ENCODE results near the gene ITGA11.

Gene ITGA11

DNA sequence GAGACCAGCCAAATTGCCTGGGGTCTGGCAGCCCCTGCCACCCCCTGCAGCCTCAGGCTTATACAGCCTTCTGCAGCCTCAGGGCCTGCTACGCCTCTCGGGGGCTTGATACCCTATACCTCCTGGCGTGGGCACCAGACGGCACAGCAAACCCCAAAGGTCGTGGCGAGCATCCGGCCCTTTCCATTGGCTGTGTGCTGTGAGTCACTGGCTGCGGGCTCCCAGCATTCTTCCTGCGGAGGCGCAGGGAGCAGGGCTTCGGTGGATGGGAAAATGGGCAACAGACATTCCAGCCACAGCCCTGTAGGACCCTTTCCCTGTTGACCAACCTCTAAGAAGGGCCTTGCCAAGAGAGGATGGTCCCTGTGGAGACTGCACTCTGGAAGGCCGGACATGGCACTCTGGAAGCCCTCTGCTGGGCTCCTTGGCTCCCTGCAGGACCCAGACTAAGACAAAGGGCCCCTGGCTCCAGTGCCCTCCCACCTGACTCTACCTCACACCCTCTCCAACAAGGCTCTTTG, 59.6 kb downstream of the ITGA11 start:
- no peak for DNase-seq

- no peak for DNase-seq
Measured at GRCh38 chr15:68371851-68372250, 60.1 kb downstream of the ITGA11 start.

GRCh38 chr15:68371160-68371559, 60.8 kb downstream of the ITGA11 start:
- no peak for DNase-seq

DNA sequence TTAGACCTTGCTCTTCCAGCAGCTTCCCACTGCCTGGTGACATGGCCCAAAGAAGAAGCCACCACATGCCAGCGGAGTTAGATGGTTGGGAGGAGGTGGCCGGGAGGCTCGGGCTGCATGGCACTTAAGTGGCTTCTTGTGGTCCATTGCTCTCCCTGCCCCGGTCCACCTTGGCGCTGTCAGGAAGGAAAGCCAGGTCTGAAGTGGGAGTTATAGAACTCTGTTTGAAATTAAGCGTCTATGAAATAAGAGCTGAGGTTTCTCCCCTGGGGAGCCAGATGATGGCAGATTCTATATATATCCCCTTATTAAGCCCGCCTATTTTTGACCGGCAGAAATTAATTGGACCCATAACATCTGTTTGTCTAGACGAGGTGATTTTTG, 61.2 kb downstream of the ITGA11 start:
- no peak for DNase-seq

DNA sequence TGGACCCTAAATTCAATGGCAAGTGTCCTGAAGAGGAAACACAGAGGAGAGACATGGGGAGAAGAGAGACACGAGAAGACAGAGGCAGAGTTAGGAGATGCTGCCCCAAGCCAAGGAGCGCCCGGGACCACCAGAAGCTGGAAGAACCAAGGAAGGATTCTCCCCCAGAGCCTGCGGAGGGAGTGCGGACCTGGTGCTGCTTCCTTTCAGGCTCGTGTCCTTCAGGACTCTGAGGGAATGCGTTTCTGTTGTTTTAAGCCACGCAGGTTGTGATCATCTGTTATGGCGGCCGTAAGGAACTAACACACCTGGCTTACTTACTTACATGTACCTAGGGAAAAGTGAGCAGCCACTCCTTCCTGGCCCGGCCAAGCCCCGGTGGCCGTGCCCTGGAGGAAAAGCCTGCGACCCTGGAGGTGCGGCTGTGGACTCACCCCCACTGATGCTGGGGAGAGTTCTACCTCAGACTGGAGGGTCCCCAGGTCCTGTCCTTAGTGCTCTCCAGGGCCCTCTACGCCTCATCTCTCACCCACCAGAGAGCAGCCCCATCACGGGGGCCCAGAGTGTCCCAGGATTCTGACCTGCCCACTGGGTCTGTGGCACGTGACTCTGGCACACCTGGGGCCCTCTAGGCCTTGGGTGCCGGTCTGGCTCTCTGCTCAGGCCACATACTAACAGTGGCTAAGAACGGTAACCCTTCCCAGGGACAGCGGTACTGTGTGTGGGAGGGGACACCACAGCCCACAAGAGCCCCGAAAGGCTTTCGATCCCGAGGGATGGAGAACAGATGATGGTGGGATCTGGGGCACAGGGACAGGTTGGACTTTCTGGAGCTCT, 61.8 kb downstream of the ITGA11 start:
- no peak for DNase-seq

DNA sequence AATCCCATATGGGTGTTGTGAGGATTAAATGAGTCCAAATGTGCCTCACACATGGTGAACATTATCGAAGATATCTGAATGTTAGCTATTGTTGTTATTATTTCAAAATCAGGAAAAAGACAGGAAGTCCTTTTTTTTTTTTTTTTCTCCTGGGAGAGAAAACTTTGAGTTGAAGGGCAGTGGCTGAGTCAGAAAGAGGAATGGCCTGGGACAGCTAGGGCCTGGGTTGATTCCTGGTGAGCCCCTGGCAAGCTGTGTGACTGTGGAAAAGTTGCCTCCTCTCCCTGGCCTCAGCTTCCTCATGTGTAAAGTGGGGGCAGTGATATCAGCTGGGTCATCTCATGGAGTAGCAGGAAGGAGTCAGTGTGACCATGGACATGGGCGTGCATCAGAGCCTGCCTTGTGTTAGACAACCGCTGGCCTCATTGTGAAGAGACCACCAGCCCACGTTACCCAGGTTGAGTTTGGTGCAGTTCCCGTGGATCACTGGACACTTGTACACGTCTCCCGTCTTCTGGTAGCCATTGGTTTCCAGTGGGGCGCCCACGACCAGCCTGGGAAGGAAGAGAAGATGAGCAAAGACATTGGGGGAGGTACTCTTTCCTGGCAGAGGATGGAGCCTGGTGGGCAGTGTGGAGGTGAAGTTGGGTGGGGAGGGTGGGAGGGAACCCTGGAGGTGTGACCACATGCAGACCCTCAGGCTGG, 63.1 kb downstream of the ITGA11 start:
- no peak for DNase-seq

DNA sequence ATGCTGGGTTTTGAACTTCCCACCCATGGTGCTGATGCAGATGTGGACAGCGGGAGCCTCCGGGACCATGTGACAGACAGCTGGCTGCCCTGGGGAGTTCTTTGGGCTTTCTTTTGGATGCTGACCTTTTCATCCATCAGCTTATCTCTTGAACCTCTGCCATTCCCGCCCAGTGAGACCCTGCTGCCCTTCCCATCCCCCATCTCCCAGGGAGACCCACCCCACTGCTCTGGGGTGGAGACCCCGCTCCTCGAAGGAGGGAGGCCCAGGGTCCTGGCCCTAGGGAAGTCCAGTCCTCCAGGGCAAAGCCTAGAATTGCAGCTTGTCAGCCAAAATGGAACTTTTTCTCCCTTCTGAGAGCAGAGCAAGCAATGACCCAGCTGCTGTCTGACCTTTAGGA, 64.0 kb downstream of the ITGA11 start:
- DNase-seq: no peak

DNA sequence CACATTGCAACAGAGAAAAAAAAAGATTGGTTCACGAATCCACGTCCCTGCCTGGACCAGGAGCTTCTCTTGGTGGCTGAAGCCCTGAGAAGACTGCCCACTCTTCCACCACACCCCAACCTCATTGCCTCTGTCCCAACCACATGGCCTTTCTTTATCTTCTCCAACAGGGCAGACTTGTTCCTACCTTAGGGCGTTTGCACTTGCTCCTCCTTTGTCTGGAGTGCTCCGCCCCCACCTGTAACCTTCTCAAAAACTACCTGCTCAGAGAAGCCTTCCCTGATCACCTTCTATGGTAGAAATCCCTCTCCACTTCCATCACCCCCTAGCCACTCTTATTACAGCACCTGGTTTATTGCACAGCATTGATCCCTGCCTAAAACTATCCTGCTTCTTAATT, 64.7 kb downstream of the ITGA11 start:
- DNase-seq: no peak

DNA sequence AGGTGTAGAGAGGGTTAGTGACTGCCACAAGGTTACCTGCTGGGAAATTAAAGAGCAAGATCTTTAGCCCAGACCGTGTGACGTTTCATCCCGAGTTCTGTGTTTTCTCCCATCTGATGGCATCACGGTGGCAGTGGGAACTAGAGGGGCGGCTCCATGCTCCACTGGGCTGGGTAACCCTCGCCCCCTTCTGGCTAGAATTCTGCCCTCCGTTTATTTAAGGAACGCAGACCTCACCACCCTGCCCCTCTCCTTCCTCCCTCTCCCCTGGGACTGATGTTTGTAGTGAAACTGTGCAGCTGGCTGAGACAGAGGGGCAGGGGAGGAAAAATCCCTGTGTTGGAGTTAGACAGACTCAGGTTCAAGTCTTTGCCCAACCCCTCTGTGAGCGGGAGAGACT, 65.6 kb downstream of the ITGA11 start:
- DNase-seq: no peak

DNA sequence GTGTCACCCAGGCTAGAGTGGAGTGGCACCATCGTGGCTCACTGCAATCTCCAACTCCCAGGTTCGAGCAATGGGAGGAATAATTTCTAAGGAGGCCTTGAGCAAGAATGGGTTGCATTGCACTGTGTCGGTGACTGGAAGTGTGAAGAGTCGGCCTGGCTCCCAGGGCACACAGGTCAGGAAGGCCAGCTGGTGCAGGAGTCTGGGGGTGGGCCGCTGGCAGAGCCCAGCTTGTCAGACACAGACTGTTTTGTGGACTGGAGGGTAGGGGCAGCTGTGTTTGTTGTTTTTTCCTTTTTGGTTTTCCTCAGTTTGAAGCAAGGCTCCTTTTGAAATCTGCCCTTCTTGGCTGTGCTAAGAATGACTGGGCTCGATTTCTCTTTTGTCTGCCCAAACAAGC, 66.2 kb downstream of the ITGA11 start:
- DNase-seq: no peak

- no peak for DNase-seq
Measured at GRCh38 chr15:68365140-68365745, 66.7 kb downstream of the ITGA11 start.

GRCh38 chr15:68364660-68365035, 67.3 kb downstream of the ITGA11 start:
- no peak for DNase-seq

DNA sequence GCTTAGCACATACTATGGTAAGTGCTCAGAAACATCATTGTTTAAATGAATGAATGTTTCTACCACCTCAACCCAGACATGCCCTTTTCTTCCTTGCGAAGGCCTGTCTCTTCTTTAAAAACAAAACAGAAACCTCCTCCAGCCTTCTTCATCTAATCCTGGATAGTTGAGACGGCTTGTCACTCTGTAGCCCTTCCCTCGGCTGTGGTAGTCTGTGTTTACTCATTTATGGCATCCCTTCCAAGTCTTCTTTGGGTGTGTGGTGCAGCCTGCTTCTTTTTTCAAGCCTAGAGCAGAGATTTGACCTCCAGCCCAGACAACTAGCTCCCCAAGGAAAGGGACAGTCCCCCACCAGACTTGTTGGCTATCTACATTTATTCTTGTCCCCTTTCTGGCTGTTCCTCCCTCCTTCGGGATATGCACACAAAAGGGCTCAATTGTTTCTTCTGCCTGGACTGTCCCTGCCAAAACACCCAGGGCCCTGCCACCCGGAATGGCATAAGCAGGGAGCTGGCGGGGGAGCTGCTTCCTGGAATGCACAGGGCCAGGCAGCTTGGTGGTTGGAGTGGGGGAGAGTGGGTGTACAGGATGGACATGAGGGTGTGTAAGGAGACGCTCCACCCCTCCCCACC, 67.8 kb downstream of the ITGA11 start:
- DNase-seq: no peak

DNA sequence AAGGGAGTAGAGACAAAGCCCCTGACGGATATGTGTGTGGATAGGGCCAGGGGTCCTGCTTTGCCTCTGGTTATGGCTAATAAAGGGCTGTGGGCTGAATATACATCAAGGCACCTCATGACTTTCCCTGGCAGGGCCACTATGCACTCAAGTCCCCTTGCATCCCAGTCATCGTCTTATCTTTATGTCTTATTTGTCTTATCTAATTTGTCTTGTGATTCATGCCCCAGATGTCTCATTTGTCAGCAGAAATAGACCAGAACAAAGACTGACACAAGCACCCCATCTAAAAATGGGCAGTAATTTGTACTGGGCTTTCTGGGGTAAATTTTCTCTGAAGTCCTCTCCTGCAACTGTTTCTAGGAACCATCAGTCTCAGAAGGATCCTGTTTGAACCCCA, 68.6 kb downstream of the ITGA11 start:
- DNase-seq: no peak

DNA sequence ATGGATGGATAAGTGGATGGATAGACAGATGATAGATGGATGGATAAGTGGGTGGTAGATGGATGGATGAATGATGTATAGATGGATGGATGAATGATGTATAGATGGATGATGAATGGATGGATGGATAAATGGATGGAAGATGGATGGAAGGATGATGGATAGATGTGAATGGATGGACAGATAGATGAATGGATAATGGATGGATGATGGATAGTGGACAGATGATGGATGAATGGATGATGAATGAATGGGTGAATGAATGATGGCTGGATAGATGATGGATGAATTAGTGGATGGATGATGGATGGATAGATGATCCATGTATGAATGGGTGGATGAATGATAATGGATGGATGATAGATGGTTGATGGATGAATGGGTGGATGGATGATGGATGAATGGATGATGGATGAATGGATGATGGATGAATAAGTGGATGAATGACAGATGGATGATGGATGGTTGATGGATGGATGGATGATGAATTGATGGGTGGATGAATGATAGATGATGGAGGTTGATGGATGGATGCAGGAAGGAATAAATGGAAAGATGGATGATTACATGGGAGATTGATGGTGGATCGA, 69.3 kb downstream of the ITGA11 start:
- DNase-seq: no peak

- no peak for DNase-seq
Measured at GRCh38 chr15:68360721-68361120, 71.2 kb downstream of the ITGA11 start.

DNA sequence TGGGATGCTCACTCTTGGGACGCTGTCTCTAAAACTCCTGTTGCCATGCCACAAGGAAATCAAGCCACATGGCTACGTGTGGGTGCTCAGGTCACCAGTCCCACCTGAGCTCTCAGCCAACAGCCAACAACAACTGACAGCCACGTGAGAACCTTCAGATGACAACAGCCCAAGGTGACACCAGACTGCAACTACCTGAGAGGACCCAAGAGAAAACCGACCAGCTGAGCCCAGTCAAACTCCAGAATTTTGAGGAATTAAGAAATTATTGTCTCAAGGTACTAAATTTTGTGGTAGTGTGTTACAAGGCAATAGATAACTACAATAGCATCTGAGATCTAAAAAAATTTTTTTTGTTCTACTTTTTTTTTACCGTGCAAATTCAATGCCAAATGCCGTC, 75.2 kb downstream of the ITGA11 start:
- DNase-seq: no peak

DNA sequence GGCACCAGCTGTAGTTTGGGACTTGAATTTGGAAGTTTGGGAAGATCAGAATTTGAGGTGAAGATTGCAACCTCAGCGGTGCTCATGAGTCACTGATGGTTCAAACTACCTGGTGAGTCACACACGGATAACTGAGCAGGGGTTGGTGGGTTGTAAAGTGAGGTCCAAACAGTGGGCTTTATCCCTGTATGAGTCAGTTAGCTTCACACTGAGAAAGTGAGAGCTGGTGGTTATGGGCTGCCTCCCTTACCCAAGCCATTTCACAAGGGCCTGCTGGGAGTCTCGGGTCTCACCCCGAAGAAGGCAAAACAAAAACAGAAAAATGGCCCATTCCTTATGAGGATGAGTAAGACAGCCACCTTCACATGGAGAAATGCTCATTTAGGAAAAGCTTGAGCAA, 77.0 kb downstream of the ITGA11 start:
- no peak for DNase-seq

GRCh38 chr15:68354268-68354667, 77.7 kb downstream of the ITGA11 start:
- DNase-seq: no peak

GRCh38 chr15:68353421-68354135, 78.4 kb downstream of the ITGA11 start:
- DNase-seq: no peak

GRCh38 chr15:68352401-68353062, 79.4 kb downstream of the ITGA11 start:
- peak; percentile 46 for DNase-seq

- DNase-seq: no peak
Measured at GRCh38 chr15:68349151-68349550, 82.8 kb downstream of the ITGA11 start.
